HuH-7 (cell line): Measurements from ENCODE around the gene MXRA5.
"Not testable (repeated sequence)": the region's sequence is repeated elsewhere in the genome, so short reads cannot be mapped to it uniquely, and the experiment has no call there.

ENCODE experiments used
- DNase-seq: peaks from one replicate; pipeline ENCODE4 v3.0.0; 2011; ENCODE audit warnings: low spot score

The MXRA5 gene

DNA sequence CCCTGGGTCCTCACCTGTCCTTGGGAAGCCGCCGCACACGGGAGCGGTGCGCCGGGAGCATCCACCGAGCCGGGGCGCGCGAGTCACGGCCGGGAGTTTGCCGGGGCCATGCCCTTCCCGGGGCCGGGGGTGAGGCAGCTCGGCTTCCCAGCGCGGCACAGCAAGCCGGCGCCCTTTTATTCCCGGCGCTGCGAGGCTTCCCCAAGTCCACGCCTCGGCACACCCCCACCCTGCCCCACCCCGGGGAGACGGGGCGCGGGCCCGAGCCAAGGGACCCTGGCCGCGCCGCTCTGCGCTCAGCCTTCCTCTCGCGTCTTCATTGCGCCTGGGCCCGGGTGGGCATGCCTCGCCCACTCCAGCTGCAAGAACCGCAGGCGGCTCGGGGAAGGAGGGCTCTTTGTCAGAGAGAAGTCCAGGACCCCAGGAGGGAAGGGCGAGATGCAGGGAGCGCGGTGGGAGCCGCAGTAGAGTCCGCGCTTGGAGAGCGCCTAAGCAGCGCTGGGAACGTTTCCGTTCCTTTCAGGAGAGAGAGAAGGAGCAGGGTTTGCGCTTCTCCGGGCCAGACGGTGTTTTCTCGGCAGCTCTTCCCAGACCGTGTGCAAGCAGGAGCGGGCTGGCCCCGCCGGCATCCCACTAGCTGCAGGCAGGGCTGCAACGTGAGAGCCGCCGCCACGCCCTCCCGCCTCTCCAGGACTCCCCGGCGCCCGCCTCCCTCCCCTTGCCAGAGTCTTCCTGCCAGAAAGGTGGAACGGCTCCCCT lies at the start of gene MXRA5:
TSS of gene MXRA5 (minus strand) at position 152 of the 759 bp plus-strand sequence. CDS start 2,819 bp downstream, outside the sequence.
- no peak for DNase-seq

GRCh38 chrX:3393581-3394111 lies 47.2 kb upstream of the MXRA5 start:
- no peak for DNase-seq

DNA sequence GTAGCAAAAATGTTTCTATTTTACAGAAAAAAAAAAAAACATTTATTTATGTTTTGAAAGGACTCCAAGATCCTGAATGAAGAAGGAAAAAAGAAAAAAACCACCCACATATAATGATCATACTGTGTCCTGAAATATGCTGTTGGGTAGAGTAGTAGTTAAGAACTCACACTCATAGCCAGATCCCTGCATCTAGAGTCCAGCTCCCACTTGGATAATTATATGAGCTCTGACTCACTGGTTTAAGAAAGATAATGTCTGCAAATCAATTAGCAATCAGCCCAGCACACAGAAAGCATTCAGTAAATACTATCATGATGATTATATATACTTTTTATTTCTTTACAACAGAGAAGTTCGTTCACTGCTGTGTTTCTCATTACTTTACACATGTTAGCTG lies 46.7 kb upstream of the MXRA5 start:
- DNase-seq, result no peak

DNA sequence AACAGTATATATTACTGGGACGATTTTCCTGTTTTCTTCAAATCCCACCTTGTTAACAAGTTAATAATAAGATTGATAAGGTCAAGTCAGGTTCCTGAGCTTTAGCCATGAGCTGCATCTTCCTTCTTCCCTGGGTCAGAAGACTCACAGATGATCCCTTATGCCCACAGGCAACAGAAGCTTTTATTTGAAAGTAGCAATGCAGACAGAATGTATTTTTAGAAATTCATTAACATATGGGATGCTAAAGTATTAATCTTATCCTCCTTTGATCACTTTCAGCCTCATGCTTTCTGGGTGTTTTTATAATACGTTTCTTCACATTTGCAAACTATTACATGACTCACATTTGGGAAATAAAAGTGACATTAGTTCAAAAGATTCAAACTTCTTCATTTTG lies 42.0 kb upstream of the MXRA5 start:
- no peak for DNase-seq

GRCh38 chrX:3384327-3384726 lies 37.9 kb upstream of the MXRA5 start:
- DNase-seq, result no peak

- DNase-seq, result no peak
Measured at GRCh38 chrX:3380603-3381002, 34.2 kb upstream of the MXRA5 start.

GRCh38 chrX:3379111-3379510 lies 32.7 kb upstream of the MXRA5 start:
- no peak for DNase-seq

GRCh38 chrX:3378156-3378555 lies 31.7 kb upstream of the MXRA5 start:
- DNase-seq, result no peak

- no peak for DNase-seq
Measured at GRCh38 chrX:3377560-3377959, 31.1 kb upstream of the MXRA5 start.

DNA sequence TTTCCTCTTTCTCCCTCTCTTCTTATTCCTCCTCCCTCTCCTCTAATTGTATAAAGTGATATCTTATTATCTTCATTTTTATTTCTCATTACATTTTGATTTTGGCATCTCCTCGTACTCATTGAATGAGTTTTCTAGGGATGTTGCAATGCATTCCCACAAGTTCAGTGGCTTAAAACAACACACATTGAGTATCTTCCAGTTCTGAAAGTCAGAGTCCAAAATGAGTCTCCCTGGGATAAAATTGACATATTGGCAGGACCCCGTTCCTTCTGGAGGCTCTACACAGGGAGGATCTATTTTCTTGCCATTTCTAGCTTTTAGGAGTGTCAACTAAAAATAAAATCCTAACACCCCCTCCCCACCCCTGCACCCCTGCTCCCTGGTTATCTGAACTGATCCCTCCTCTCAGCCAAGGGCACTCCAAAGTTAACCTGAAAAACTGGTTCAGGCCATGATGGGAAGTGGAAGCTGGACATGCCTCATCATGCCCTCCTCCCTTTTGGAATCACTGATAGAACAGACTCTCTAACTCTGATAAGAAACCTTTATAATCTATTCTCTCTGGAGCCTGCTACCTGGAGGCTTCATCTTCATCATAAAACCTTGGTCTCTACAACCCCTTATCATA lies 29.5 kb upstream of the MXRA5 start:
- DNase-seq, result not testable (repeated sequence)

- DNase-seq, result no peak
Measured at GRCh38 chrX:3374108-3374800, 27.8 kb upstream of the MXRA5 start.

DNA sequence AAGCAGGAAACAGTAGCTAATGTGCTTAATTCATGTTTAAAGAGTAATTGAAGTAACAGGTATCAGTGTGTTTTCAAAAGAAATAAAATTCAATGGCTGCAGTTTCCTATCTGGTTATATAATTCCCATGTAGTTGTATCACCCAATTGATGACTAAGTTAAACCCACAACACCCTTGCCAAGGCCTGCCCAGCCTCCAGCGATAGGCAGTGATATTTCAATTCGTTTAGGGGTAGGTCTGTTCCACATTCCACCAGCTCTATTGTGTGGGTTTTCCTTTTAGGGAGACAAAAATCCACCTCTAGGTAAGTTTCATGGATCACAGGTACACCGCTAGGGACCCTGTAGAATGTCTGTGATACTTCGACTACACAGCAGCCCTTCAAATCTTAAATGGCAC lies 24.7 kb upstream of the MXRA5 start:
- no peak for DNase-seq

- DNase-seq, result no peak
Measured at GRCh38 chrX:3370656-3371055, 24.2 kb upstream of the MXRA5 start.

DNA sequence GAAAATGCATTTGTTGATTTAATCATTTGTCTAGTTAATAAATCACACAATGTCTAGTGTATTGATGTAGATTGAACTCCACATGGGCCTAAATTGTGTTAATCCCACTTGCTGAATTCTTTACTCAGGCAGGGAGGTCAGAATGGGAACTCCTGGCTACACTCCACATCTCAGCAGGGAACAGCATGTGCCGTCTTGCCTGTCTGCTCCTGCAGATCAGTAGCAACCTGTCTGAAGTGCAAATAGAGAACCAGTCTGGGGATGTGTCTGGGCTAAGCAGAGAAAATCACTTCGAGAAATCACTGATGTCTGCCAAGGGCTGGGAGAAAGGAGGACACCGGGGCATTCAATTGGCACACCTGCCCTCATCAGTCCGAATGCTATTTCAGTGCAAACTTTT lies 16.5 kb upstream of the MXRA5 start:
- no peak for DNase-seq

- DNase-seq, result no peak
Measured at GRCh38 chrX:3360881-3361280, 14.4 kb upstream of the MXRA5 start.

DNA sequence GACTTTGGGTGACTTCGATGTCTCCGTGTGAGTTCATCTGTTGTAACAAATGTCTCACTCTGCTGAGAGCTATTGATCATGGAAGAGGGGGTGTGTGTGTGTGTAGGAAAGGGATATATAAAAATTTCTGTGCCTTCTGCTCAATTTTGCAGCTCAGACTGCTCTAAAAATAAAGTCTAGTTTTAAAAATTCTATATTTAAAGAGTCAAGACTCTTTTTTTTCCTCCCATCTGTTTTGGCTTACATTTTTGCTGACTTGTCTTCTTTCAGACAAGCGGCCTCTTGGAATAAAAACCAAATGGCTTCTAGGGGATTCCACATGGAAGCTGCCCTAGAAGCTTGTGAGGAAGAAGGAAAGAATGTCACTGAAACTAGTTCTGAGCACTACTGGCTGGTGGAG lies 6.3 kb upstream of the MXRA5 start:
- not testable (repeated sequence) for DNase-seq

GRCh38 chrX:3351276-3351675 lies 4.8 kb upstream of the MXRA5 start:
- no peak for DNase-seq

DNA sequence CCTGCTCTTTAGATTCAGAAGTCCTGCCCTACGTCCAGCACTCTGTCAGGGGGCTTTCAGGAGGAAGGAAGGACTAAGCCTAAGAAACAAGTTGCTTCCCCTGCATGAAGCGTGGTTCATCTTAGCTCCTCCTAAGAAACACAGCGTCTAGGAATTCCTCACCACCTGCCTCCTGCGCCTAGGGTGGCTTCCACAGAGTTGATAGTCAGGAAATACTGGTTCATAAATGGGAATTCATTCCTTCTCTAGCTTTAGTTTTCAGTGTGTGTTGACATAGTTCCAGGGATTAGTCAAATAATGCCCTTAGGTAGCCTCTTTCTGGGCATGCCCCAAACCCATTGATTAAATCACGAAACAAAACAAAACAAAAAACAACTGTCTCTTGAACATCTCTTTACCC lies 1.7 kb upstream of the MXRA5 start:
- DNase-seq, result no peak

- DNase-seq, result no peak
Measured at GRCh38 chrX:3345281-3346191, 916 bp downstream of the MXRA5 start.

- DNase-seq, result not testable (repeated sequence)
Measured at GRCh38 chrX:3343569-3343968, 2.9 kb downstream of the MXRA5 start.

DNA sequence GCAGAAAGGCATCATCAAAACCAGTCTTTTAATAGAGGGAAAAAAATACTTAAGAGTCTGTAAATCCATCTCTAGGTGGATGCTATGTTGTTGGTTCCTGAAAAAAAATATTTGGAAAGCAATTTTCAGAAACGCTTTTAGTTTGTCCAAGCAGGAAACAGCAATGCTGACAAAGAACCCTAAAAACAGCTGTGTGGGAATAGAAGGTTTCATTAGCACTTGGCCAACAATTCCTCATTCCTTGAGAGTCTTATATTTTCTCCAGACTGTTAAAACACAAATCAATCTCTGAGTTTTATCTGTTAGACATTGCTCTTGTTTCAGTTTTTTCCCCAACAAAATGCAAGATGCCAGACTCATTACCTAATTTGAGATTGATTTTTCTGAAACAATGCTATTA lies 6.4 kb downstream of the MXRA5 start:
- no peak for DNase-seq

- DNase-seq, result no peak
Measured at GRCh38 chrX:3326681-3327080, 19.8 kb downstream of the MXRA5 start.
